Activated CD8-positive, alpha-beta memory T cell treated with anti-CD3 and anti-CD28 coated beads, Interleukin-2, amount 50 U/mL, for 24 hours (primary cell): Measurements from ENCODE around the gene CD151.

Experiments
- DNase-seq: peaks from one replicate; pipeline ENCODE4 v3.0.0-alpha.2; 2020; ENCODE audit errors: extremely low read depth

The CD151 gene

DNA sequence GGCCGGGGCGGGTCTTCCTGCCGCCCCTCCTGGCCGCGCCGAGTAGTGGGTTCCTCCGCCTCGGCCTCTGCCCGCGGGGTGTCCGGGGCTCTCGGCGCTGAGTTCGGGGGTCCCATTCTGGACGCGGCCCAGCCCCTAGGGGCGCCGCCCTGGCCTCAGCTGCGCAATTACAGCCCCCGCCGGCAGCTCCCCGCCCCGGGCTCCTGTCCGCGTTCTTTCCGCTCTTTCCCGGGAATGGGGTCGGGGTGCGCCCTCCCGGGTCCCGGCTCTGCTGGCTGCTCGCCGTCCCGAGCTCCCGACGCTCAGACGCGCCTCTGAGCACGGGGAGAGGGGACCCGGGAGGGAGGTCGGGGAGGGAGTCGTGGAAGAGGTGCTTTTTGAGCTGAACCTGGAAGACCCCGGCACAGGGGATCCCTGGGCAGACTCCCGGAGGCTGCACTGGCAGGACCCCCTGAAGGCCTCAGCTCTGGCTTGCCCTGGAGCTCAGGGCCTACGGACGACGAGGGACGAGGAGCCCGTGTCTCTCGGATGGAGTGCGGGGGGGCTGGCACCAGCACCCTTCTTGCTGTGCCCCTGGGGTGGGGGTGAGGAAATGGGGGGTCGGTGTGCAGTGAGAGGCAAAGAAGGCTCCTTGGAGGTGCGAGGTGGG, 10.5 kb downstream of the CD151 start:
- no peak for DNase-seq

DNA sequence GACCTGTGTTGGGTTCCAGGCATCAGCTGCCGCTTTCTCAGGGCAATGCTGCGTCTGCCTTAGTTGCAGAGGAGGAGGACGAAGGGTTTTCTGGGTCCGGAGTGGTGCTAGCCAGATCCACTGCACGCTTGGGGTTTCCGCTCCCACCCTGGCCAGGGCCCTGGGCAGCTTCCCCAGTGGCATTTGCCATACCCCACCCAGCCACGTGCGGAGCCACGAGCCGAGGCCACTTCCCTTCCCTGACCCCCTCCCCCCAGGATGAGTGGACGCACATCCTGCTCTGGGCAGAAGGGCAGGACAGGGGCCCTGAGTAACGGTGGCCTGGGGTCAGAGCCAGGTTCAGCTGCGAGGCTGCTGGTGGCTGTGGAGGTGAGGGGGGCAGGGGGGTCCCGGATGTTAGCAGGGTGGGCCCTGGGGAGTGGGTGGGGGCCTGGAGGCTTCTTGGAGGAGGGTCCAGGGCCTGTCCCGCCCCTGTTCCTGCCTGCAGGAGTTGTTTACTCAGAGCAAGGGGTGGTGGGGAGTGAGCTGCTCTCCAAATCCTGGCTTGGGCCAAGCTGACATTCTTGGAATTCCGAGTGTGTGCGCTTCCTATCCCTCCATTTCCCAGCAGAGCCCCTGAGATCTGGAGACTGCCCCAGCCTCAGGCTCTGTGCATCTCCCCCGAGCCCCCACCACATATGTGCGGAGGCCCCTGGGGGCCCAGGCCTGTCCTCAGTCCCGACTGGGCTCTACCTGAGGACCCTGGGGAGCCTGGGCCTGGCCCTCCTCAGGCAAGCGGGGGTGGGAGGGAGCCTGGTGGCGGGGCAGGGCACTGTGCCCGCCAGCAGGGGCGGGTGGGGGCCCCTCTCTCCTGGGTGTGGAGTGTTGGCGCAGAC, 11.3 kb downstream of the CD151 start:
- DNase-seq, result no peak

DNA sequence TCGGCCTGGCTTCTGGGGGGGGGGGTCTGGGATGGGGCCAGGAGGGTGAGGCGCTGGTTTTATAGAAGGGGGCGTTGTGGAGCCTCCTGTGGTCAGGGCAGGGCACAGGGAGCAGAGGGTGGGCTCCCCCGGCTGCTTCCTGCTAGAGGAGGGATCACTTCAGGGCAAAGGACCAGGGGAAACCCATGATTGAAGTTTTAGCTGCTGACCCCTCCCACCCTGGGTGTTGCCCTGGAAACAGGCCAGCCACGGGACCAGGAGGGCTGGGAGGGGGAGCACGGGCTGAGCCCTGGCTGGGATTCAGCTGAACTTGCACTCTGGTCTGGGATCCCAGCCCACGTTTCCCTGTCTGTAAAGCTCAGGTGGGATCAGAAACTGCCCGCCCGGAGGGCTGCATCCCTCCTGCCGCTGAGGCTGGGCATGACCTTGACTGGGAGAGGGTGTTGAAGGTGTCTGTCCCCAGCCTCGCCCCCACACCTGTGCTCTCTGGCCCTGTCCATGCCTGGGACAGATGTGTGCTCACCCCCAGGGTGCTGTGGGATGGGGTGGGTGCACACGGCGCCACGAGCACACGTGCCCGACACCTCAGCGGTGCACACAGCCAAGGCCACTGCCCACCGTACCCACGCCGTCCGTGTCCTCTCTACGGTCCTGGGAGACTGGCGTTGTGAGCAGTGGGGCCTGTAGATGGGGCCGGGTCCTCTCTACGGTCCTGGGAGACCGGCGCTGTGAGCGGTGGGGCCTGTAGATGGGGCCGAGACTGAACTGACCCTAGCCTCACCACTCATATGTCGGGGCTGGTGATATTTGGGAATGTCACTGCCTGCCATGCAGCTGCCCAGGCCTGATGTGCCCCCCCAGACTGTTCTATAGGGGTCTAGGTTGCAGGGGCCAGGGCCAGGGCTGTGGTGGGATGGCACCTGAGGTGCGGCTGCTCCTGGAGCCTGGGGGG, 12.2 kb downstream of the CD151 start:
- no peak for DNase-seq

DNA sequence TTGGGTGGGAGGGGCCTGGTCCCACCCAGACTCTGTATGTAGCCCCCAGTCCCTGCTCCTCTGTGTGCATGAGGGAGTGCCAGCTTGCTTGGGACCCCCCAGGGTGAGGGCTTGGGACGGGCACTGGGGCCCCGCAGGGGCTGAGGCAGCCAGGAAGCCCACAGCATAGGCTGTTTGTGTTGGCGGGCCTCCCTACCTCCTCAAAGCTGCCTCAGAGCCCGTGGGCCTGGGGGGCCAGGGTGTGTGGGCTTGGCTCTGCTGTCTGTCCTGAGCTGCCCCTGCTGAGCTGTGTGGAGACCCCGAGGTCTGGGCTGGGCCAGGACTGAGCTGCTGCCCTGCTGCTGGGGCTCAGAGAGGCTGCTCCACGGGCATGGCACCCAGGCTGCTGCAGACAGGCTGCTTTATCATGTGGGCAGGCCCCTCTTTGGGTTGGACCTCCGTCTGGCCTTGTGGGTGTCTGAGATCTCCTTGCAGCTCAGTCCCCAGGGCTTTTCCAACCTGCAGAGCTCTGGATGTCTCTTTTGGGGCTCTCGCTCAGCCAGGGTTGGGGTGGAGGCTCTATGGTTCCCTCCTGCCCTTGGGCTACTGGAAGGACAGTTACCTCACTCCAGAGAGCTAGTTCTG, 13.2 kb downstream of the CD151 start:
- DNase-seq, result no peak

DNA sequence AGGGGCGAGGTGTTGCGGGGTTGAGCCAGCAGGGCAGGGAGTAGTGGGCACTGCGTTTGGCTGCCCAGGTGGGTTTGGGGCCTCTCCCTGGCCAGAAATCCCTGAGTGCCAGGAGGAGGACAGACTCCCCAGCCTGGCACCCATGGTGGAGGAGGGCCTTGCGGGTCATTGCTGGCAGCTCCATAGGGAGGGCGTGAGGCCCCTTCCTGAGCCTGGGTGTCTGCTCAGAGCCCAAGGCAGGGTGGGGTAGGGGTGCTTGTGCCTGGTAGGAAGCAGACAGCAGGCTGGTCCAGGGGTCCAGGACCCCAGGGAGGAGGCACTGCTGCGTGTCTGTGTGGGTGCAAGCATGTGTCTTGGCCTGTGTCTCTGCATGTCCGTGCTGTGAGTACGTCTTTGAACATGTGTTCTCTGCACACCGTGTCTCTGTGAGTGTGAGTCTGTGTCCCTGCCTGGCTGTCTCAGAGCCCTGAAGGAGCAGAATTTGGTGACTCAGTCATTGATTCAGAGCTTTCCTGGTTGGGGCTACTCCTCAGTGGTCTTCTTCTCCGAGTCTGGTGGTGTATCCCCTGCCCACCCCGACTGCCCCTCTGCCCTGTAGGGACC, 13.8 kb downstream of the CD151 start:
- DNase-seq, result no peak

DNA sequence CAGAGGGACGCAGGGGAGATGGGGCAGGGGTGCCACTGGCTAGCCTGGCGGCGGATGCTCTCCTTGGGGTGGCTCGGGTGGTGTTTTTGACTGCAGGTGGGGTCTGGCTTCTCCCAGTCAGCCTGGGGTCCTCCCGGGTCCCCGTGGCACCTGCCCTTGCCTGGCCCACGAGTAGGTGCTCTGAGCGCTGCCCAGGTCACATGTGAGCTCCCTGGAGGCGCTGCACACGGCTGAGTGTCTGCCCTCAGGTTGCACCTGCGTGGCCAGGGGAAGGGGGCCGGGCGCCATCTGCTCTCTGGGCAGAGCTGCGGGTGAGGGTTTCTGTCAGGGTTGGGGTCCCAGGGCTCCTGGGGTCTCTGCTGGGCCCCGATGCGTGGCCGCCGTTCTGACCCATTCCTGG, 15.1 kb downstream of the CD151 start:
- DNase-seq, result no peak

DNA sequence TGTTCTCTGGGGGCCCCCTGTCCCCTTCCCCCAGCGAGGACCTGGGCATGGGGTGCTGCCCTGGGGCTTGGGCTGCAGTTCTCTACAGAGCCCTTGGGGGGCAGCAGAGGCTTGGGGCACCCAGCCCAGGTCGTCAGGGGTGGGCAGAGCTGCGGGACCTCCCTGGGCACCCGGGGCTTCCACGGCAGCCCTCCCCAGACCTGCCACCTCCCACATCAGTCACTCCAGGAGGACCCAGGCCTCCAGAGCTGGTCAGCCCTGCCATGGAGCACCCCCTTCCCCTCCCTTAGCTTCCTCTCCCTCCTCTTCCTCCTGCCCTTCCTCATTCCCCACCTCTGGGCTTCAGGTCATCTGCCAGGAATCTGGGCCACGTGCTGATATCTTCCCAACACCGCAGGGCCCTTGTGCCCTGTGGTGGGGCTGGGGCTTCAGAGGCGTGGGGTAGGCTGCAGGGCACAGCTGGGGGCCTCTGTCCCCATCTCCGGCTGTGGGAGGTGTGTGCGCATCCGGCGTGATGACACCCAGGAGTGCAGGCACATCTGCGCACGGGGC, 15.7 kb downstream of the CD151 start:
- no peak for DNase-seq

DNA sequence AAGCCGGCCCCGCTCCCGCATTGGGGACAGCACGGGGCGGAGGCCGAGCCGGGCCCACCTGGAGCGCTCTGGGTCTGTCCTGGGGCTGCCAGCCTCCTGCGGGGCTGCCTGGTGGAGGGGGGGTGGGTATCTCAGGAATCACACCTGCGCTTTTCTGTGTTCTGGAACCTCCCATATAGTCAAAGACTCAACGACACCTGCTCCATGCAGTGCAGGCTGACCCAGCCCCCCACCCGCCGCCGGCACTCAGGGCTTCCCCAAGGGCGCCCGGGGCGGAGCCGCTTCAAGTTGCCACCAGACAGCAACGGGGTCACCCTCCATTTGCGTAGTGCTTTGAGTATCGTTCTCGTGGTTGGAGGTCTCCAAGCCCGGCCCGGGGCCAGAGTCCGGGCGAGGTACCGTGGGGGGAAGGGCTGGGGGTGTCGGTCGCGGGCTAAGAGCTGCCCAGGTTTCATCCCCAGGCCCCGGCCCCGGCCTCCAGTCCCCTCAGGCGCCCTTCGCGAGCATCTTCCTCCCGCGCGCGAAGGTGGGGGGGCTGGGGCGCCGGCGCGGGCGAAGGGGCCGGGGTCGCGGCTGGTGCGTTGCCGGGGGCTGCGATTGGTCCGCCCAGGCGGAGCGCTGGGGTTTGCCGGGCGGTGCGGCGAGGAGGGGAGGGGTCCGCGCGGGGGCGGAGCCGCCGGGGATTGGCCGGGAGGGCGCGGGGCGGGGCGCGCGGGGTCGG, 16.5 kb downstream of the CD151 start:
- DNase-seq, result no peak

DNA sequence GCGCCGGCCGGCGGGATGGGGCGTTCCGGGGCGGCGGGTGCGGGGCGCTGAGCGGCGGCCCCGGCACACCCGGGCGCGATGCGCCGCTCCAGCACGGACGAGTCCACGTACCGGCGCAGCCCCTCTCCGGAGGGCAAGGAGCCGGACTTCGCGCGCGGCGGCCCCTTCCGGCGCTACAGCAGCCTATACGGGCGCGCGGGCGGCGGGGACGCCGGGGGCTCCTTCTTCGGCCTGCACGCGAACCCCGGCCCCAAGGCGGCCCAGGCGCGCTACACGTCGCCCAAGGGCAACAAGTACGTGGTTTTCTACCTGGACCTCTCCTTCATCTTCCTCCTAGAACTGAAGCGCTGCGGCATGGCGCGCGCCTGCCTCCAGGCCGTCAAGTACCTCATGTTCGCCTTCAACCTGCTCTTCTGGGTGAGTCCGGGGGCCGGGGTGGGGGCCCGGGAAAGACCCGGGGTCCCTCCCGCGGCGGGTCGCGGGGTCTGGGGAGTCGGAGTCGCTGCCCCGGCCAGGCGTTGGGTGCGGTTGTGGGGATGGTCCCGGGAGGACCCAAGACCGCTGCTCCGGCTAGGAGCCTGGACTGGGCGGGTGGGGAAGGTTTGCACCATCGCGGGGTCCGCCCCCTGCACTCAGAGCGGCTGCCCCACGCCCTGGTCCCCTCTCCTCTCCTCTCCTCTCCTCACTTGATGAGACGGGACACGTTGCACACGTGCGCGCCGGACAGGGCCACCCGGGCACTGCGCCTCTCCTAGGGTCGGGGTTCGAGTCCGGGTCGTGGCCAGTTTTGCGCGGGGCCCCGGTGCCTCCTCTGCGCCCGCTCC, 17.4 kb downstream of the CD151 start:
- no peak for DNase-seq

DNA sequence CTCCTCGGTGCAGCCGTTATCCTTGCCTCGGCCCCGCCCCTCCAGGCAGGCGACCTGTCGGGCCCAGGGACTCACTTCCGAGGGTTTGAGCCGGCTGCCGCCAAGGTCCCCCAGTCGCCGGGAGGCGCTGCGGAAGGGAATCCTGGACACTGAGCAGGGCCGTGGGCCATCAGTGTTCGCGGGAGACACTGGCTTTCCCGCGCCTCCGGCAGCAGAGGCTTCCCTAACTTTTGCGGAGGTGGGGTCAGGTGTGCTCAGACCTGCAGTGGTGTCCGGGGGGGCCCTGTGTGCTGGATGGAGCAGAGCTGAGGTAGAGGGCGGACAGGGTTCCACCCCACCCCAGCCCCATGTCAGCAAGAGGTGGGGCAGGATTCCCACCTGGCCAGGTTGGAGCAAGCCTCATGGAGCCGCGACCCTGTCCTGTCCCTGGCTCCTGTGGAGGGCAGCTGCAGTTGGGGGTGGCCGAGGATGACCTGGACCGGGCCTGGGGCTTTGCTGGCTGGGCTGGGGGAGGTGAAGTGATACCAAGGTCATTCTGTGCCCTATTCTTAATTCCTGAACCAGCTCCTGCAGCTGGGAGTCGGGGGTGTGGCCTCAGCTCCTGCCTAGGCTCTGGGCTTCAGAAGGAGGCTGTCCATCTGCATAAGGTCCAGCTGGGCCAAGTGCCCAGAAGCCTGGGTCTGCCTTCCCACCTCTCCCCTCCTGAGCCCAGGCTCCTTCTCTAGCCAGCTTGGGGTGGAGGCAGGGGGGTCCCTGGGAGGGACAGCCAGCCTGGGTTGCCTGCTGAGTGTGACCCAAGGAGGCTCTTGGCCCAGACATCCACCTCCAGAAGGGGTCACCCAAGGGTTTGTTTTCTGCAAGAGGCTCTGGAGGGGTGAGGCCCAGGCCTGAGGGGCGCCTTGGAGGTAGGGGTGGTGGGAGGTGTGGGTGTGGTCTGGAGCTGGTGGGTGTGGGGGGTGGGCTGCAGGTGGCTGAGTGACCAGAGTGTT, 18.3 kb downstream of the CD151 start:
- no peak for DNase-seq

DNA sequence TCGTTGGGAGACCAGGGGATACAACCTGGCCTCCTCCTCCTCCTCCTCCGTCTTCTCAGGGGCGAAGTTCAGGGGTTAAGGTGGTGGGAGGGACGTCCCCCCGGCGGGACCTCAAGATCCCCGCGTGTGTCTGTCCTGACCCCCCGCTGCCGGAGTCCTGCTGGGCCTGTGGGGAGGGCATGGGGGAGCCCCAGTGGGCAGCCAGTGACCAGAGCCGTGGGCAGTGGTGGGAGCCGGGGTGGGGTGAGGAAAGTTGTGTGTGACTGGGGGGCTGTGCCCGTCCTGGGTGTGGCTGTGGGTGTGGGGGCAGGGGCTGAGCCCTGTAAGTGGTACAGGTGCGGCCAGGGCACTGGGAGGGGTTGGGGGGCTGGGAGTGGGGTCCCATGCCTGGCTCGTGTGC, 20.0 kb downstream of the CD151 start:
- DNase-seq, result no peak

DNA sequence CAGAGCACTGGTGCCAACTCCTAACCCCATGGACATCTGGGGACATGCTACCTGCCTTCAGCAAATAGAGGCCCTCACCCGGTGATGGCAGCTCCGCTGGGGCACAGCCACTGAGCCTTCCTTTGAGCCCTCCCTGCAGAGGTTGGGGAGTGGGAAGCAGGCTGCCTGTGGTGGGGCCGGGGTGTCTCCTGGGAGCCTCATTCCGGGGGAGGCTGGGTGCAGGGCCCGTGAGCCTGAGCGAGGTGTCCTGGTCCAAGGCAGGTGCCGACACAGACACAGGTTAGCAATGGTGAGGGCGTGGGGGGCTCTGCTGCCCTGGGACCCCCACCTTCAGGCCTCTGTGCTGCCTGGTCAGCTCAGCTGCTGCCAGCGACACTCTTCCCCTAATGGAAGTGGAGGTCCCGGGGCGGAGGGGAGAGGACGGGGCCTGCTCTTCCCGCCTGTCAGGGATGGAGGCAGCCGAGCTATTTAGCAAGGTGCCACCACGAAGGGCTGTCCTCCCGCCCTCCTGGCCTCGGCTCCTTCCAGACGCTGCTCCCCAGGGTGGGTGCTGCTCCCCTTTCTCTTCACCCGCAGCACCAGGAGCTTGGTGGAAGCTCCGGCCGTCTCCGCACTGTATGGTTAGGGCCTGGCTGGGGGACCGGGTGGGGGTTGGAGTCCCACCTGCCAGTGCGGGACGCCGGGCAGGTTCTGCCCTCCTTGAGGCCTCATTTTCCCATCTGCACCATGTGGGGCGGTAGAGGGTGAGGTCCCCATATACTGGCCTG, 21.1 kb downstream of the CD151 start:
- DNase-seq, result no peak

DNA sequence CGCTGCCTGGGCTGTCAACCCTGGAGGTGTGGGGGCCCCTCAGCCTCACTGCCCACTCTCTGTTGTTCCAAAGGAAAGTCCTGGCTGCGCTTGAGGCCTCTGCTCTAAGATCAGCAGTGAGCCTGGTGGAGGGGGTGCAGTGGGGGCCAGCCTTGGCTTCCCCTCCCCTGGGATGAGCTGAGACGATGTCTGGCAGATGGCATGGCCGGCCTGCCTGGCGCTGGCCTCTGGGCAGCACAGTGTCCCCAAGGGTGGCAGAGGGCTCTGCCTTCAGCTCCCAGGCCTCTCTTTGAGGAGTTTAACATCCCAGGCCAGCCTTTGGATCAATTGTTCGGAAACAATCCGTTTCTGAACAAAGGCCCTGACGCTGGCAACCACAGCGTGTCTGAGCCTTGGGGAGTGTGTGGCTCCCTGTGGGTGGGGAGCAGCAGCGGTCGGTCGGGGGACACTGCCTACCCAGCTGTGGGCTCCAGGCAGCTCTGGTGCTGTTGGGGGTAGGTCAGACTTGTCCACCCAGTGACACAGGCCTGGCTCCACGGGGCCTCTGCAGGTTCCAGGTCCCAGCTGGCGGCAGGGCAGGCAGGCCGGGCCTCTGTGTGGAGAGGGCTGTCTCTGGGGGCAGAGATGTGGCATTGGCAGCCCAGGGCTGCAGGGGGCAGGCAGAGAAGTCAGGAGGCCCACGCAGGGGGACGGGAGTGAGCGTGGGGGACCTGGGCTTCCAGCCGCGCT, 22.0 kb downstream of the CD151 start:
- no peak for DNase-seq

DNA sequence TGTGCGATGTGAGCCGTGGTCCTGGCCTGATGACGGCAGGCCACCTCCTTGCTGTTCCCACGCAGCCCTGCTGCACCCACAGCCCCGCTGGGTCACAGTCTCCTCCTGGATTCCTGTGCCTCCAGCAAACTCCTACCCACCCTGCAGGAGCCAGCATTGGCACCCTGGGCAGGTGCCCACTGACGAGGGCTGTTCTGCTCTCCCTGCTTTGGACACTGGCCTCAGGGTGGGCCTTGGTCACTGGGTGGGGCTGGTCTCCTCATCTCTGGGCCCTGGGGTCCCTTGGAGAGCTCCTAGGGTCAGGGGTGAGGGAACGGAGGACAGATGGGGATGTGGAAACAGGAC, 22.6 kb downstream of the CD151 start:
- DNase-seq, result no peak

DNA sequence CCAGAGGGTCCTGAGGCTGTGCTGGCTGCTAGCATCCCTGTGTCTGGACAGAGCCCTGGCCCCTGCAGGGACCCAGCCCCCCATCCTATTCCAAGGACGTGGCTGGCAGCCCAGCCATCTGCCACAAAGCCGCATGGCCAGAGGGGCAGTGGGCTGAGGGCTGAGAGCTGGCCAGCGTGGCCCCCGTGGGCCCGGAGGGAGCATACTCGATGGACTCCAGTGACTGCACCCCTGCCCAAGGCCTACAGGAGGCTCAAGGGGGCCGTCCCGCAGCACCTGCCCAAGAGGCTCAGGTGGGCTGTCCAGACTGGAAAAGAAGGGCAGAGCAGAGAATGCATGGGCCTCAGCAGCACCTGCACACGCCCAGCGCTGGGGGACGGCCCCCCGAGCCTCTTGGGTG, 23.0 kb downstream of the CD151 start:
- no peak for DNase-seq

DNA sequence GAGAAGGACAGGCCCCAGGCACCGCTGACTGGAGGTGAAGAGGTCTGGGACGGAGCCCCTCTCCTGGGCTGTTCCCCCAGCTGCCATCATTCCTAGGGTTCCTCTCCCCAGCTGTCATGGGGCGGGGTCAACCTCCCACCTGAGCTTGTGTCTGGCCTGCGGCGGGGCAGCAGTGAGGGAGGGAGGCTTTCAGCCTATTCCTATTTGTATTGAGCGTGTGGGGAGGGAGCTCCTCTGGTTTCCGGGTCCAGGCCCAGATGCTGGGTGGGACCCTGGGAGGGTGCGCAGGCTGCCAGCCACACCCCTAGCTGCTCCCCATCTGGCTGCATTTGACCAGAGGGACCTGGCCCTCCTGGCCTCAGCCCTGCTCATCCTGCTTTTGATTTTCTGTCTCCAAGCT, 23.6 kb downstream of the CD151 start:
- no peak for DNase-seq
